HL-60/S4 (cell line): Measurements from ENCODE around the gene SLC25A41.
"Not testable (repeated sequence)": the region's sequence is repeated elsewhere in the genome, so short reads cannot be mapped to it uniquely, and the experiment has no call there.

ENCODE experiments used
- in situ Hi-C: fragments of 300-500 bp; cut with MboI; formaldehyde crosslinking; loops from 2 replicates; pipeline ENCODE4 v1.14.3; 2022; ENCODE audit warnings: low sequenced_read_pairs

The SLC25A41 gene

DNA sequence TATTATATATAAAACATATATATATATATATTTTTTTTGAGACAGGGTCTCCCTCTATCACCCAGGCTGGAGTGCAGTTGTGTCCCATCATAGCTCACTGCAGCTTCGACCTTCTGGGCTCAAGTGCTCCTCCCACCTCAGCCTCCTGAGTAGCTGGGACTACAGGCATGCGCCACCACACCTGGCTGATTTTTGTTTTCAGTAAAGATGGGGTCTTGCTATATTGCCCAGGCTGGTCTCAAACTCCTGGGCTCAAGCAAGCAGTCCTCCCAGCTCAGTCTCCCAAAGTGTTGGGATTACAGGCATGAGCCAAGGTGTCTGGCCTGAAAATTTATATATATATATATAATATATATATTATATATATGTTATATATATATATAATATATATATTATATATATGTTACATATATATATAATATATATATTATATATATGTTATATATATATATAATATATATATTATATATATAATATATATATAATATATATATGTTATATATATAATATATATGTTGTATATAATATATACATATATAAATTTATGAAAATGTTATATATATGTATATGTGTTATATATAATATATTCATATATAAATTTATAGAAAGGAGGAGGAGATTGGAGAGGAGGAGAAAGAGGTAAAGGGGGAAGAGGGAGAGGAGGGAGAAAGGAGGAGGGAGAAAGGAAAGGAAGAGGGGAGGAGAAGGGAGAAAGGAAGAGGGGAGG is 4.7 kb downstream of the SLC25A41 start:
- in situ Hi-C loops: not testable (repeated sequence)

DNA sequence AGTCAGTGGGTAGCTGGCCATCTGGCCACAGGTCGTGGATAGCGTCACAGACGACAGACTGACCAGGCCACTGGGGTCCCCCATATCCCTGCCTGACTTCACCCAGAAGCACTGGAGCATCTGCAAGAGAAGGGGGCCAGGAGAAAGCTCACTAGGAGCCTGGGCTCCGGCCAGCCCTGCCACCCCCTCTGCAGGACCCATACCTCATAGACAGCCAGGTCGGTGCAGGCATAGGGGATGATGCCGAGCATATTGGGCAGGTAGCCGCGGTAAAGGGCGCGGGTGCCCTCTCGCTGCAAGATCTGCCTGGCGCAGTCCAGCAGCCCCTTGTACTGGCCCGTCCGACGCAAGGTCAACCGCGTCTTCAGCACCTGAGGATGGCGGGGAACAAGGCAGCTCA is 6.4 kb downstream of the SLC25A41 start:
- in situ Hi-C loops: no loop called here

GRCh38 chr19:6425732-6426620 is 7.6 kb downstream of the SLC25A41 start:
- in situ Hi-C loops: no loop called here

DNA sequence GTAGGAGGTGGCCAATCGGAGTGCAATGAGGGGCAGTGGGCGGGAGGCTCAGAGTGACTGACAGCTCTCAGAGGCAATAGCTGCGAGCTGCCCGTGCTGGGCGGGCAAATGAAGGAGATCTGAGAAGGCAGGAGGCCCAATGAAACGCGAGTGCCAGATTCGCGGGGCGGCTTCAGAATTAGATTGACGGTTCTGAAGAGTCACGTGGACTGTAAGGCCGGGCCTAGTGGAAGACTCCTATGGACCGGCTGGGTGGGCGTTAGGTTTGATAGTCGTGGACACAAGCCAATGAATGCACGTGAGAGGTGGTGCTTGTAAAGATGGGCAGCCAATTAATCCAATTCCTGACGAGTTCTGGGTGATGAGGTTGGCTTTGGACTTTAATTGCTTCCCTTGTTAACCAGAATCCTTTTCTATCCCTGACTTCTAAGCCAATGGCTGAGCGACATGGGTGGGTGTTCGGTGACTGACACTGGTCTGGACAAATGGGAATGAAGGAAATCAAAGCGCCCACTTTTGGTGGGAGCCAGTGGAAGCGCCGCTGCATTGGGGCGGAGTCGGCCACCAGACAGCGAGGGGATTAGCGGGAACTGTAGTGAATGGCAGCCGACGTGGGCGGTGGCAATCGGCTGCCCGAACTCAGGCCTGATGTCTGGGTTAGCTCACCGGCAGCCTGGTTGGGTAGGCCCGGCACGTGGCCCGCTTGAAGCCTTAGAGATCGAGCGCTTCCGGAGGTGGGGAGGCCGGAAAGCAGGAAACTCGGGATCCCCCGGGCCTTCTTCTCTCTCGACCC is 8.4 kb downstream of the SLC25A41 start:
- in situ Hi-C loops: no loop called here

- in situ Hi-C loops: no loop called here
Measured at GRCh38 chr19:6424195-6424938, 9.2 kb downstream of the SLC25A41 start, which contains the start of gene KHSRP. Gene KHSRP, minus strand, starts transcription at chr19:6424811. Its CDS starts 110 bp downstream, at chr19:6424701.

GRCh38 chr19:6423499-6424194 is 9.9 kb downstream of the SLC25A41 start:
- in situ Hi-C loops: no loop called here

GRCh38 chr19:6421075-6422014 is 12.2 kb downstream of the SLC25A41 start:
- in situ Hi-C loops: no loop called here

DNA sequence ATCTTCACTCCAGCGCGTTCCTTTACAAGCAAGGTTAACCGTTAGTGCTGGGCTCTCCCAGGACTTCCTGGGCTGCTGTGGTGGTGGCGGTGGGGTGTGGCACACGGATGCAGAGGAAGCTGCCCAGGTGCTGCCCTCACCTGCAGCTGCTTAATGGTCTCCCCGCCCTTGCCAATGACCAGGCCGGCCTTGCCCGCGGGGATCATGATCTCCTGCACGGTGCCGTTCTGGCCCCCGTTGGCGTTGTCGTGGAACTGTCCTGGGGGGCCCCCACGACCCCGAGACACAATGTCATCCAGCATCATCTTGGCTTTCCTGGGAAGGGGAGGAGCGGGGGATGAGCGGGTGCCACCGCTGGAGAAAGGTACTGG is 15.0 kb downstream of the SLC25A41 start:
- in situ Hi-C loops: no loop called here

GRCh38 chr19:6417713-6418561 is 15.6 kb downstream of the SLC25A41 start:
- in situ Hi-C loops: no loop called here

- in situ Hi-C loops: no loop called here
Measured at GRCh38 chr19:6416658-6417405, 16.7 kb downstream of the SLC25A41 start.

GRCh38 chr19:6415591-6416190 is 17.9 kb downstream of the SLC25A41 start:
- in situ Hi-C loops: no loop called here

DNA sequence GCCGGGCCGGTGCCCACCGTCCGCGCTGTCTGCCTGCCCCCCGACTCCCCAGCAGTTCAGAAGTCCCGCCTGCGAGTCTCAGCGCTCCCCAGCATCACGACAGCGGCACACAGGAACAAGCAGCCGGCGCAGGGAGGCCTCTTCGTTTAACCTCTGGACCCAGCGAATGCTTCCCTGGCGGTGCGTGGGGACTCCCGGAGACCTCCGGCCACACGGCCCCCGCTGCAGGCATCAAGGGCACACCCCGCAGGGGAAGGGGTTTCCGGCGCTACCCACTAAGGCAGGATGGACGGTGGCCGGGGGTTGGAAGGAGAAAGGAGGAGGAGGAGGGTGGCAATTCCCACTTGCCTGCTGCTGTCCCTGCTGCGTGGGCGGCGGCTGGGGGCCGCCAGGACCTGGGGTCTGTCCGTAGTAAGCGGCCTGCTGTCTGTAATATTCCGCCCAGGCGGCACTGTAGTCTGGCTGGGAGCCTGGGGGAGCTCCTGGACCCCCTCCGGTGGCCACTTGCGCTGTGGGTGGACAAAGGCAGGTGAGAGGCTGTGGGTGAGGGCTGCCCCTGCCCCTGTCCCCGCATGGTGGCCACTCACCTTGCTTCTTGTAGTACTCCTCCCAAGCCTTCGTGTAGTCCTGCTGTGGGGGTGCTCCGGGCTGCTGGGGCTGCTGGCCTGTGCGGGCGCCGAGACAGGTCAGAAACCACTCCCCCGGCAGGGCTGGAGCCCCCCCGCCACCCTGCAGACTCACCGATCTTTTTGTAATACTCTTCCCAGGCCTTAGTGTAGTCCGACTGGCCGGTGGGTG is 18.6 kb downstream of the SLC25A41 start:
- in situ Hi-C loops: no loop called here

GRCh38 chr19:6413721-6414643 is 19.6 kb downstream of the SLC25A41 start:
- in situ Hi-C loops: no loop called here

DNA sequence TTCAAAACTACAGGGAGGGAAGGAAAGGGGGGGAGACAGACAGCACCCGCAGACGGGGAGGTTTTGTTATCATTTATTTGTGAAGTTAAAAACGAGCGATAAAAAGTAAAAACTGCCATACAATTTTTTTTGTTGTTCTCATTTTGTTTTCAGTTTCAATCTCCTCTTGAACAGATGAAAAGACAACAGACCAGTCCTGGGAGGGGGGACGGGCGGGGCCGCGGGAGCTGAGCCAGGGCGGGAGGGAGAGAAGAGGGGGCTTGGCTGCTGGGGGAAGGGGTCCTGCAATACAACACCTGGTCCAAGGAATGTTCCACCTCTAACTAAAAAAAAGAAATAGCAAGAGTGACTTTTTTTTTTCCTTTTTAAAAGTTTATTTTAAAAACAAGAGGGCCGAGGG is 20.3 kb downstream of the SLC25A41 start:
- in situ Hi-C loops: no loop called here
